ENCODE results near the gene FOSL1. TPM values are rescaled to one million over a fixed set of nuclear protein-coding genes. Genes with fewer than 3 reads are reported as not detected.
A peak's percentile ranks its signal among the peaks of the same experiment; 100 is the strongest.

The FOSL1 gene
- total RNA-seq, 2 donors from 2014 or later: 4.9 to 6.8 TPM

DNA sequence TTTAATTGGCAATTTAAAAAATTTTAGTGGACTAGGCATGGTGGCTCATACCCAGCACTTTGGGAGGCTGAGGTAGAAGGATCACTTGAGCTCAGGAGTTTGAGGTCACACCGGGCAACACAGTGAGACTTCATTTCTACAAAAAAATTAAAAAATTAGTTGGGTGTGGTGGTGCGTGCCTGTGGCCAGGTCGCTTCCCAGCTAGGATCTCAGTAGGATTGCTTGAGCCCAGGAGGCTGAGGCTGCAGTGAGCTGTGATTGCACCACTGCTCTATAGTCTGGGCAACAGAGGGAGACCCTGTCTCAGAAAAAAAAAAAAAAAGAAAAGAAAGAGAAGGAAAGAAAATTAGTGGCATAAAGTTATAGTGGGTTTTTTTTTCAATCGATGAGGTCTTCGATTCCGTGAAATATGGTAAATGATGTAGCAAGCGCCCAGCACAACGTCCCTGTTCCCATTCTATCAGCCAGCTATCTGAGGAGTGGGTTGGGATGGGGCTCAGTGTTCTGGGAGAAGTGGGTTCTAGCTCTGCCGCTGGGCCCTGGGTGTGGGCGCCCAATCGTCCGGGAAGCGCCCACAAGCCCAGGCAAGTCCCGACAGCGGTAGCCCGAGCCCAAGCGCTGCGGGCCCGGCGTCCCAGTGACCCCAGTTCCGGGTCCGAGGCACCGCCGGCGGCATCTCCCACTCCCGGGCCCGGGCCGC lies 1.4 kb downstream of the FOSL1 start:
- no peak for DNase-seq (ENCODE audit: low spot score)
- TF ChIP-seq, protein P1, sequence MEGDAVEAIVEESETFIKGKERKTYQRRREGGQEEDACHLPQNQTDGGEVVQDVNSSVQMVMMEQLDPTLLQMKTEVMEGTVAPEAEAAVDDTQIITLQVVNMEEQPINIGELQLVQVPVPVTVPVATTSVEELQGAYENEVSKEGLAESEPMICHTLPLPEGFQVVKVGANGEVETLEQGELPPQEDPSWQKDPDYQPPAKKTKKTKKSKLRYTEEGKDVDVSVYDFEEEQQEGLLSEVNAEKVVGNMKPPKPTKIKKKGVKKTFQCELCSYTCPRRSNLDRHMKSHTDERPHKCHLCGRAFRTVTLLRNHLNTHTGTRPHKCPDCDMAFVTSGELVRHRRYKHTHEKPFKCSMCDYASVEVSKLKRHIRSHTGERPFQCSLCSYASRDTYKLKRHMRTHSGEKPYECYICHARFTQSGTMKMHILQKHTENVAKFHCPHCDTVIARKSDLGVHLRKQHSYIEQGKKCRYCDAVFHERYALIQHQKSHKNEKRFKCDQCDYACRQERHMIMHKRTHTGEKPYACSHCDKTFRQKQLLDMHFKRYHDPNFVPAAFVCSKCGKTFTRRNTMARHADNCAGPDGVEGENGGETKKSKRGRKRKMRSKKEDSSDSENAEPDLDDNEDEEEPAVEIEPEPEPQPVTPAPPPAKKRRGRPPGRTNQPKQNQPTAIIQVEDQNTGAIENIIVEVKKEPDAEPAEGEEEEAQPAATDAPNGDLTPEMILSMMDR (IDR thresholded peaks at IDR 0.05): no peak
- H3K9me3 ChIP-seq: no peaks in the 10 kb centered on the region
- no peaks in the 10 kb centered on the region for H3K27me3 ChIP-seq
- H3K4me1 ChIP-seq: peaks cover 0 to 23% of the 10 kb centered on the region in 2 donors
- peak overlapping the region; percentile 53 to 59 for H3K4me3 ChIP-seq
- no peaks in the 10 kb centered on the region for H3K36me3 ChIP-seq
- peak overlapping the region in 1 of 2 donors; percentile 62 for H3K27ac ChIP-seq

- DNase-seq (ENCODE audit: low spot score): no peak
- TF ChIP-seq, protein P1 (IDR thresholded peaks at IDR 0.05): no peak
- H3K4me3 ChIP-seq: no peak overlapping the region
- no peaks in the 10 kb centered on the region for H3K36me3 ChIP-seq
- no peaks in the 10 kb centered on the region for H3K27me3 ChIP-seq
- H3K9me3 ChIP-seq: no peaks in the 10 kb centered on the region
- peaks cover 0 to 40% of the 10 kb centered on the region in 2 donors for H3K4me1 ChIP-seq
- no peak overlapping the region for H3K27ac ChIP-seq
These were observed 3.1 kb downstream of the FOSL1 start for GRCh38 chr11:65897020-65897471.

DNA sequence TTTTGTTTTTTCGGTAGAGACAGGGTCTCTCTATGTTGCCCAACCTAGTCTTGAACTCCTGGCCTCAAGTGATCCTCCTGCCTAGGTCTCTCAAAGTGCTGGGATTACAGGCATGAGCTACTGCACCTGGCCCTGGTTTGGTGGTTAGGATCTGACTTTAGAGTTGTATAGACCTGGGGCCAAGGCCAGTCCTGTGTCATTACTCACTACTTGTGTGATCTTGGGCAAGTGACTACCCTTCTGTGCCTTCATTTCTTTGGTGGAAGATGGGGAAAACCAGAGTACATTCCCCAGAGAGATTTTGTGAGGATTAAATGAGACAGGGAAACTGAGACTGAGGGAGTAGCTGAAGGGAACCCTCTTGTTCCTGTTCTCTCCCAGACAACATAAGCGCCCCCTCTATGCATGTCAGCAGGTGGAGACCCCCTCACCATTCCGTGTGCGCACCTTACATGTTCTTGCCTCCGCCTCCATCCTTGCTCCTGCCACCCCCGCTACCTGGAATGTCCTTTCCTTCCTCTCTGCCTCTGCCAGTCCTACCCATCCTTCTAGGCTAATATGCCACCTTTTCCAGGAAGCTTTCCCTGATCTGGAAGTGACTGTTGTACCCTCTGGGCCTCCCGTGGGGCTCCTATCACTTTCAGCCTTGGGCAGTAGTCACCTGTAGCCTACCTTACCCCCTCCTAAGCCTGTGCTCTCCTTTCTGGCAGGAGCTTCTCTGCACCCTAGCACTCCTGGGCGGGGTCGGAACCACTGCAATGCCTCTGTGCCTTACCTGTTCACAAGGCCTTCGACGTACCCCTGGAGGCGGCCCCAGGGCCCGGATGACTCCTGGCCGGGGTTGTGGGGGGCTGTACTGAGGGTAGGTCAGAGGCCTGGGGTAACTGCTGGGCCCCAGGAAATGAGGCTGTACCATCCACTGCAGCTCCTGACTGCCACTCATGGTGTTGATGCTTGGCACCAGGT lies 3.9 kb downstream of the FOSL1 start:
- H3K36me3 ChIP-seq: no peaks in the 10 kb centered on the region
- DNase-seq (ENCODE audit: low spot score): no peak
- no peaks in the 10 kb centered on the region for H3K27me3 ChIP-seq
- H3K9me3 ChIP-seq: no peaks in the 10 kb centered on the region
- H3K4me1 ChIP-seq: peaks cover 0 to 48% of the 10 kb centered on the region in 2 donors
- H3K27ac ChIP-seq: no peak overlapping the region
- TF ChIP-seq, protein P1 (IDR thresholded peaks at IDR 0.05): no peak
- no peak overlapping the region for H3K4me3 ChIP-seq

GRCh38 chr11:65895482-65895981 lies 4.7 kb downstream of the FOSL1 start:
- H3K36me3 ChIP-seq: no peaks in the 10 kb centered on the region
- no peak overlapping the region for H3K27ac ChIP-seq
- no peaks in the 10 kb centered on the region for H3K9me3 ChIP-seq
- H3K4me3 ChIP-seq: no peak overlapping the region
- H3K4me1 ChIP-seq: peaks cover 0 to 48% of the 10 kb centered on the region in 2 donors
- no peaks in the 10 kb centered on the region for H3K27me3 ChIP-seq
- no peak for DNase-seq (ENCODE audit: low spot score)
- TF ChIP-seq, protein P1 (IDR thresholded peaks at IDR 0.05): no peak

DNA sequence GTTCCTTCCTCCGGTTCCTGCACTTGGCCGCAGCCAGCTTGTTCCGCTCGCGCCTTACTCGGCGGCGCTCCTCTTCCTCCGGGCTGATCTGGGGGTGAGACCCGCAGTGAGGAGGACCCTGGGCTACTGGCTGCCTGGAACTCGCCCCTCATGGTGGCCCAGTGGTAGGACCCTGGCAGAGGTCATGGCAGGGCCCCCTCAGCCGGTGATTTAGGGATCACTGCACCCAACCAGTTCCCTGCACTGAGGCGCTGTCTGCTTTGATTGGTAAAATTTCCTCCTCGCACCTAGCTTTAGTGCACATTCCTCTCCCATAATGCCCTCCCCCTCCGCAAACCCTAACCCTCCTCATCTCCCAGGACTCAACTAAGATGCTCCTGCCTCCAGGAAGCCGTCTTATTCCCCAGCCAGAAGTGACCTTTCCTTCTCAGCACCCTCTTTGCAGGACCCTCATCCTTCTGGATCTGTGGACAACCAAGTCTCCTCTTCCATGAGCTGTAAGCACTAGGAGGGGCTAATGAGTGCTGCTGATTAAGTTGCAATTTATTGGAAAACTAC lies 6.1 kb downstream of the FOSL1 start:
- no peaks in the 10 kb centered on the region for H3K27me3 ChIP-seq
- H3K36me3 ChIP-seq: no peaks in the 10 kb centered on the region
- TF ChIP-seq, protein P1 (IDR thresholded peaks at IDR 0.05): no peak
- no peaks in the 10 kb centered on the region for H3K9me3 ChIP-seq
- H3K27ac ChIP-seq: peak overlapping the region; percentile 96 to 100
- H3K4me1 ChIP-seq: peaks cover 0 to 48% of the 10 kb centered on the region in 2 donors
- no peak for DNase-seq (ENCODE audit: low spot score)
- peak overlapping the region in 1 of 2 donors; percentile 73 for H3K4me3 ChIP-seq
